Measurements from ENCODE around the gene UBB. TPM values are rescaled to one million over a fixed set of nuclear protein-coding genes. Genes with fewer than 3 reads are reported as not detected.
A peak's percentile ranks its signal among the peaks of the same experiment; 100 is the strongest.

The UBB gene
- total and polyA plus RNA-seq, 9 of the 15 experiments (the other 6 are each of a cell fraction or from before 2014, with no cell fraction given): 1,069 to 4,143 (median 1,696) TPM

DNA sequence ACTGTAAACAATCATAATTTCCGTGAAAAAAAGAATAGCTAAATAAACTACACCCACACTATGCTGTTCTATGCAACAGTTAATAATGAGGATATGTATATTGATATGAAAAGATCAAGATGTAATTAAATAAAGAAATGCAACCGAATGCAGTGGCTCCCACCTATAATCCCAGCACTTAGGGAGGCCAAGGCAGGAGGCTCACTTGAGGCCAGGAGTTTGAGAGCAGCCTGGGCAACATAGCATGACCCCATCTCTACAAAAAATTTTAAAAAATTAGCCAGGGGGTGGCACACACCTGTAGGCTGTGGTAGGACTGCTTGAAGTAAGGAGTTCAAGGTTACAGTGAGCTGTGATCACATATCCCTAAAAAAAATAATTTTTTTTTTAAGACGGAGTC is 42.5 kb upstream of the UBB start (continued):
- TF ChIP-seq, protein P1, sequence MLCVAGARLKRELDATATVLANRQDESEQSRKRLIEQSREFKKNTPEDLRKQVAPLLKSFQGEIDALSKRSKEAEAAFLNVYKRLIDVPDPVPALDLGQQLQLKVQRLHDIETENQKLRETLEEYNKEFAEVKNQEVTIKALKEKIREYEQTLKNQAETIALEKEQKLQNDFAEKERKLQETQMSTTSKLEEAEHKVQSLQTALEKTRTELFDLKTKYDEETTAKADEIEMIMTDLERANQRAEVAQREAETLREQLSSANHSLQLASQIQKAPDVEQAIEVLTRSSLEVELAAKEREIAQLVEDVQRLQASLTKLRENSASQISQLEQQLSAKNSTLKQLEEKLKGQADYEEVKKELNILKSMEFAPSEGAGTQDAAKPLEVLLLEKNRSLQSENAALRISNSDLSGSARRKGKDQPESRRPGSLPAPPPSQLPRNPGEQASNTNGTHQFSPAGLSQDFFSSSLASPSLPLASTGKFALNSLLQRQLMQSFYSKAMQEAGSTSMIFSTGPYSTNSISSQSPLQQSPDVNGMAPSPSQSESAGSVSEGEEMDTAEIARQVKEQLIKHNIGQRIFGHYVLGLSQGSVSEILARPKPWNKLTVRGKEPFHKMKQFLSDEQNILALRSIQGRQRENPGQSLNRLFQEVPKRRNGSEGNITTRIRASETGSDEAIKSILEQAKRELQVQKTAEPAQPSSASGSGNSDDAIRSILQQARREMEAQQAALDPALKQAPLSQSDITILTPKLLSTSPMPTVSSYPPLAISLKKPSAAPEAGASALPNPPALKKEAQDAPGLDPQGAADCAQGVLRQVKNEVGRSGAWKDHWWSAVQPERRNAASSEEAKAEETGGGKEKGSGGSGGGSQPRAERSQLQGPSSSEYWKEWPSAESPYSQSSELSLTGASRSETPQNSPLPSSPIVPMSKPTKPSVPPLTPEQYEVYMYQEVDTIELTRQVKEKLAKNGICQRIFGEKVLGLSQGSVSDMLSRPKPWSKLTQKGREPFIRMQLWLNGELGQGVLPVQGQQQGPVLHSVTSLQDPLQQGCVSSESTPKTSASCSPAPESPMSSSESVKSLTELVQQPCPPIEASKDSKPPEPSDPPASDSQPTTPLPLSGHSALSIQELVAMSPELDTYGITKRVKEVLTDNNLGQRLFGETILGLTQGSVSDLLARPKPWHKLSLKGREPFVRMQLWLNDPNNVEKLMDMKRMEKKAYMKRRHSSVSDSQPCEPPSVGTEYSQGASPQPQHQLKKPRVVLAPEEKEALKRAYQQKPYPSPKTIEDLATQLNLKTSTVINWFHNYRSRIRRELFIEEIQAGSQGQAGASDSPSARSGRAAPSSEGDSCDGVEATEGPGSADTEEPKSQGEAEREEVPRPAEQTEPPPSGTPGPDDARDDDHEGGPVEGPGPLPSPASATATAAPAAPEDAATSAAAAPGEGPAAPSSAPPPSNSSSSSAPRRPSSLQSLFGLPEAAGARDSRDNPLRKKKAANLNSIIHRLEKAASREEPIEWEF (CRISPR knock-in tag; IDR thresholded peaks at IDR 0.05): no peak
- TF ChIP-seq, protein P2, sequence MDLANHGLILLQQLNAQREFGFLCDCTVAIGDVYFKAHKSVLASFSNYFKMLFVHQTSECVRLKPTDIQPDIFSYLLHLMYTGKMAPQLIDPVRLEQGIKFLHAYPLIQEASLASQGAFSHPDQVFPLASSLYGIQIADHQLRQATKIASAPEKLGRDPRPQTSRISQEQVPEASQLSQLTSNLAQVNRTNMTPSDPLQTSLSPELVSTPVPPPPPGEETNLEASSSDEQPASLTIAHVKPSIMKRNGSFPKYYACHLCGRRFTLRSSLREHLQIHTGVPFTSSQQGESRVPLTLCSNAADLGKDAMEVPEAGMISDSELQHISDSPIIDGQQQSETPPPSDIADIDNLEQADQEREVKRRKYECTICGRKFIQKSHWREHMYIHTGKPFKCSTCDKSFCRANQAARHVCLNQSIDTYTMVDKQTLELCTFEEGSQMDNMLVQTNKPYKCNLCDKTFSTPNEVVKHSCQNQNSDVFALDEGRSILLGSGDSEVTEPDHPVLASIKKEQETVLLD (IDR thresholded peaks at IDR 0.05): no peak
- no peak for TF ChIP-seq IFI16 (CRISPR knock-in tag; IDR thresholded peaks at IDR 0.05)

DNA sequence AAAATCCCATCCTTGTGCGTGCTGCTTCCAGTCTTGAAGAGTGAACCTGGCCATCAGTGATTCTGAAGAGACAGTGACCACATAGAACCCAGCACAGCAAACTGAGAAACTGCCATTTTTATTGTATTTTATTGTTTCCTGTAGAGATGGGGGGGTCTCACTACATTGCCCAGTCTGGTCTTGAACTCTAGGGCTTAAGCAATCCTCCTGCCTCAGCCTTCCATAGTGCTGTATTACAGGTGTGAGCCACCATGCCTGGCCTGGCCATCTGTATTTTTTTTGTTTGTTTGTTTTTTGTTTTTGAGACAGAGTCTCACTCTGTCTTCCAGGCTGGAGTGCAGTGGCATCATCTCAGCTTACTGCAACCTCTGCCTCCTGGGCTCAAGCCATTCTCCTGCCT is 41.5 kb upstream of the UBB start:
- no peaks in the 10 kb centered on the region for H3K9me1 ChIP-seq (ENCODE audit: control insufficient read depth, insufficient read depth, low read length)
- ATAC-seq (no peak), FAIRE-seq (no peak), DNase-seq (ENCODE audit: extremely low read depth in 1 of 4, low spot score in 3 of 4) (no peak)
- H2AFZ ChIP-seq (ENCODE audit: low read depth, low read length): no peak overlapping the region
- TF ChIP-seq RBM25 (IDR thresholded peaks at IDR 0.05; ENCODE audit: low read depth, low read length, severe bottlenecking) (peak; percentile 22), ZNF121 (CRISPR knock-in tag; conservative IDR thresholded peaks at IDR 0.05) (peak; percentile 42), KHSRP (IDR thresholded peaks at IDR 0.05) (no peak)
- no peaks in the 10 kb centered on the region for H3K4me1 ChIP-seq (replicated peaks in 1 of 2; ENCODE audit: control insufficient read depth in 2 of 2, insufficient read depth in 2 of 2, low read length in 2 of 2)
- intact Hi-C loops (cut with micrococcal nuclease): no loop called here
- H4K20me1 ChIP-seq (replicated peaks; ENCODE audit: control insufficient read depth, insufficient read depth, low read length): no peaks in the 10 kb centered on the region
- no peak overlapping the region for H3K4me2 ChIP-seq (ENCODE audit: insufficient read depth, low read length)
- H3K9me3 ChIP-seq (replicated peaks; ENCODE audit: control insufficient read depth, insufficient read depth, low read depth, low read length): no peaks in the 10 kb centered on the region
- H3K36me3 ChIP-seq (ENCODE audit: control insufficient read depth, insufficient read depth, low read length): peaks cover 18% of the 10 kb centered on the region; the same call in 2 of the 3 replicates
- ChIA-PET CTCF (ENCODE audit: low intra/inter-chr PET ratio) (no interaction called here), POLR2A (interaction anchor here (1.5 kb wide), 1 partner anchor 11 kb away, joined by 3 read pairs; no protein-coding TSS in a partner anchor)
- no peak overlapping the region for H3K27ac ChIP-seq (ENCODE audit: extremely low read depth, low read depth, low read length)
- H3K9ac ChIP-seq (ENCODE audit: insufficient read depth in 1 of 2, low read depth in 2 of 2, low read length in 2 of 2): no peak overlapping the region
- H3K27me3 ChIP-seq (ENCODE audit: control insufficient read depth in 2 of 2, insufficient read depth in 2 of 2, low read length in 2 of 2): no peaks in the 10 kb centered on the region
- BruUV-seq (replicated peaks): no TSS peak
- H3K79me2 ChIP-seq (ENCODE audit: control insufficient read depth, insufficient read depth, low read length): no peaks in the 10 kb centered on the region
- H3K4me3 ChIP-seq: no peak overlapping the region
- in situ Hi-C loops (cut with MboI): no loop called here
- WGBS (ENCODE audit: insufficient coverage, low coverage, missing lambda C conversion rate): 71% methylated on average over 1 of the region's 1 CpG

All from K562 (cell line).